Esophagus muscularis mucosa (tissue), 4 donors: Measurements from ENCODE around the gene GRWD1. TPM values are rescaled to one million over a fixed set of nuclear protein-coding genes. Genes with fewer than 3 reads are reported as not detected.

Experiments used
- DNase-seq: peaks from one replicate; pipeline ENCODE4 v3.0.0-alpha.2; 2017; ENCODE audit errors: extremely low spot score
- H3K27ac ChIP-seq, 4 donors: fragments of 200-600 bp; sonication (generic); replicated peaks in 1 of 4; 1 replicate in 3 of 4; 2 replicates in 1 of 4; pipeline ENCODE4 v1.5.1; 2016 to 2019; ENCODE audit warnings: mild to moderate bottlenecking in 1 of 4
- H3K27me3 ChIP-seq, 4 donors: fragments of 200-600 bp; sonication (generic); one replicate each; pipeline versions ENCODE4 v1.5.1 to v1.6.0; 2016 to 2019
- H3K36me3 ChIP-seq, 4 donors: fragments of 200-600 bp; sonication (generic); one replicate each; pipeline ENCODE4 v1.5.1; 2016 to 2019
- H3K4me1 ChIP-seq, 4 donors: fragments of 200-600 bp; sonication (generic); one replicate each; pipeline ENCODE4 v1.5.1; 2016 to 2019
- H3K4me3 ChIP-seq, 4 donors: fragments of 200-600 bp; sonication (generic); 1 replicate in 2 of 4; 2 replicates in 2 of 4; pipeline ENCODE4 v1.5.1; 2016 to 2019; ENCODE audit warnings: mild to moderate bottlenecking in 4 of 4, moderate library complexity in 1 of 4
- H3K9me3 ChIP-seq, 4 donors: fragments of 200-600 bp; sonication (generic); 1 replicate in 3 of 4; 2 replicates in 1 of 4; pipeline ENCODE4 v1.5.1; 2016 to 2019
- EP300 ChIP-seq: sonication (generic); formaldehyde crosslinking; IDR thresholded peaks from one replicate; pipeline ENCODE4 v1.6.1; 2017; ENCODE audit warnings: antibody characterized with exemption
- POLR2A ChIP-seq: fragments of 450-650 bp; IDR thresholded peaks from one replicate; pipeline ENCODE4 v1.6.1; 2017; ENCODE audit warnings: antibody characterized with exemption, moderate library complexity, mild to moderate bottlenecking, low read depth
- POLR2AphosphoS5 ChIP-seq, 2 donors: sonication (generic); formaldehyde crosslinking; IDR thresholded peaks; one replicate each; pipeline ENCODE4 v1.6.1; 2017; ENCODE audit warnings: antibody characterized with exemption in 2 of 2
- WGBS: methylation state at CpG from one replicate; pipeline ENCODE4 v1.1.5; 2018; 5-methylcytosine and 5-hydroxymethylcytosine counted together
- intact Hi-C: fragments of 100-400 bp; cut with DNase I; formaldehyde crosslinking; loops from one replicate; pipeline ENCODE4 v1.15.1; 2023
- total RNA-seq, 4 donors: library from RNA; depleted of rRNA; stranded (reverse); fragments of >200 nt; gene quantifications; one replicate each; pipeline versions ENCODE4 v1.1.0 to v1.2.1, GENCODE V29; 2016
- TF ChIP-seq, protein P1 (sequence below), 3 experiments: fragments of 200-600 bp in 2 of 3; fragments of 450-650 bp in 1 of 3; sonication (generic) in 2 of 3; IDR thresholded peaks; one replicate each; pipeline ENCODE4 v1.5.1; 2017 to 2019; ENCODE audit warnings: antibody characterized with exemption in 3 of 3, mild to moderate bottlenecking in 2 of 3, moderate library complexity in 1 of 3

Gene GRWD1
- total RNA-seq, 4 donors from 2014 or later: 19.5 to 42.9 (median 31.7) TPM

GRCh38 chr19:48424694-48425219 lies 21.0 kb upstream of the GRWD1 start:
- no peak for DNase-seq
- 31% methylated on average over 8 of the region's 8 CpGs for WGBS
- Histone ChIP-seq H3K4me3 (no peak overlapping the region), H3K9me3 (no peaks in the 10 kb centered on the region), H3K4me1 (no peaks in the 10 kb centered on the region), H3K36me3 (no peaks in the 10 kb centered on the region), H3K27me3 (no peaks in the 10 kb centered on the region), H3K27ac (no peak overlapping the region)
- TF ChIP-seq POLR2A (no peak), EP300 (no peak), POLR2AphosphoS5 (IDR thresholded peaks at IDR 0.05) (no peak)
- TF ChIP-seq, protein P1, sequence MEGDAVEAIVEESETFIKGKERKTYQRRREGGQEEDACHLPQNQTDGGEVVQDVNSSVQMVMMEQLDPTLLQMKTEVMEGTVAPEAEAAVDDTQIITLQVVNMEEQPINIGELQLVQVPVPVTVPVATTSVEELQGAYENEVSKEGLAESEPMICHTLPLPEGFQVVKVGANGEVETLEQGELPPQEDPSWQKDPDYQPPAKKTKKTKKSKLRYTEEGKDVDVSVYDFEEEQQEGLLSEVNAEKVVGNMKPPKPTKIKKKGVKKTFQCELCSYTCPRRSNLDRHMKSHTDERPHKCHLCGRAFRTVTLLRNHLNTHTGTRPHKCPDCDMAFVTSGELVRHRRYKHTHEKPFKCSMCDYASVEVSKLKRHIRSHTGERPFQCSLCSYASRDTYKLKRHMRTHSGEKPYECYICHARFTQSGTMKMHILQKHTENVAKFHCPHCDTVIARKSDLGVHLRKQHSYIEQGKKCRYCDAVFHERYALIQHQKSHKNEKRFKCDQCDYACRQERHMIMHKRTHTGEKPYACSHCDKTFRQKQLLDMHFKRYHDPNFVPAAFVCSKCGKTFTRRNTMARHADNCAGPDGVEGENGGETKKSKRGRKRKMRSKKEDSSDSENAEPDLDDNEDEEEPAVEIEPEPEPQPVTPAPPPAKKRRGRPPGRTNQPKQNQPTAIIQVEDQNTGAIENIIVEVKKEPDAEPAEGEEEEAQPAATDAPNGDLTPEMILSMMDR (IDR thresholded peaks at IDR 0.05): no peak
- intact Hi-C loops: no loop called here

DNA sequence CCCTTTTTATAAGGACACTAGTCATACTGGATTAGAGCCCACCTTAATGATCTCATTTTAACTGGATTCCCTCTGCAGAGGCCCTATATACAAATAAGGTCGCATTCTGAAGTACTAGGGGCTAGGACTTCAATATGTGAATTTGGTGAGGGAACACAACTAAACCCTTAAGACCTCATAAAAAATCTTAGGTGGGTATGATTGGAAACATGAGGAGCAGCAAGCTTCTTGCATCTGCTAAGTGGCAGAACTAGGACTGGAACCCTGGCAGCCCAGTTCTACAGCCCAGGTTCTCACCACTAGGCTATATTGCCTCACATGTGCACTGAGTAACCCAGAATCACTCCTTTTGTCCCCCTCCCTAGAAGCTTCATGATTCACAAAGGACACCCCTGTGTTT lies 17.1 kb upstream of the GRWD1 start:
- Histone ChIP-seq H3K4me3 (no peak overlapping the region), H3K4me1 (no peaks in the 10 kb centered on the region), H3K27me3 (no peaks in the 10 kb centered on the region), H3K27ac (no peak overlapping the region), H3K9me3 (no peaks in the 10 kb centered on the region), H3K36me3 (no peaks in the 10 kb centered on the region)
- WGBS: 100% methylated on average over 1 of the region's 1 CpG
- intact Hi-C loops: no loop called here
- no peak for DNase-seq
- TF ChIP-seq POLR2AphosphoS5 (IDR thresholded peaks at IDR 0.05) (no peak), POLR2A (no peak), EP300 (no peak)
- TF ChIP-seq, protein P1 (IDR thresholded peaks at IDR 0.05): no peak

DNA sequence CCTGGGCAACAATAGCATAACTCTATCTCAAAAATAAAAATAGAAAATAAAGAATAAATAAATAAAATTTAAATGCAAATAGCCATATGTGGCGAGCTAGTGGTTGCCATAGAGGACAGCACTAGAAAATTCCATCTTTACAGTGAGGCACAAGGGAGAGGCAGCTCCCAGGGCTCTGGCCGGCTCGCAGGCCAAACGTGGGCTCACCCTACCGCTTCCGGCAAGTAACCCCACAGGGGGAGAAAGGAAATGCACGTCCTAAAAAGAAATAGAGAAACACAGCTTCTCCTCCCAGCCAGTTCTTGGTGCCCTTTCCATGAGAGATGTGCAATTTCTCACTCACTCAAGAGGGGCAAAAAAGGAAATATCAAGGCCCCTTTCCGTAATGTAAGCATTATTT lies 12.4 kb upstream of the GRWD1 start:
- WGBS: 72% methylated on average over 8 of the region's 8 CpGs

DNA sequence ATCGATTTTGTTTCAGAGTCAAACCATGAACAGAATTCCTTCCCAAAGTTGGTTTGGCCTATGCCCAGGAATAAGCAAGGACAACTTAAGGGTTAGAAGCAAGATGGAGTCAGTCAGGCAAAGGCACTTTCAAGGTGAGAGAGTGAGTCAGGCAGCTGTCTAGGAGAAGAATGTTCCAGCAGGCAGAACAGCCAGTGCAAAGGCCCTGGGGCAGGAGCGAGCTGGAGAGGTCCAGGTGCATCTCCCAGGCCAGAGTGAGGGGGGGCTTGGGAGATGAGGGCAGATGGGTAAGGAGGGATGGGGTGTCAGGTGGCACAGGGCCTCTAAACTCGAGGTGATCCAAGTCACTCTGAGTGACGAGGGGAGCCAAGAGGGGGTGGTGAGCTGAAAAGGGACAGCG lies 9.2 kb upstream of the GRWD1 start:
- WGBS: 82% methylated on average over 5 of the region's 5 CpGs
- no peak for DNase-seq
- Histone ChIP-seq H3K4me1 (no peaks in the 10 kb centered on the region), H3K27ac (no peak overlapping the region), H3K4me3 (no peak overlapping the region), H3K36me3 (peaks cover 0 to under 1% (median 0%) of the 10 kb centered on the region in 4 donors), H3K27me3 (peaks cover 0 to 68% (median 7%) of the 10 kb centered on the region in 4 donors), H3K9me3 (no peaks in the 10 kb centered on the region)
- intact Hi-C loops: no loop called here
- TF ChIP-seq POLR2A (no peak), EP300 (no peak), POLR2AphosphoS5 (IDR thresholded peaks at IDR 0.05) (no peak)
- TF ChIP-seq, protein P1 (IDR thresholded peaks at IDR 0.05): no peak

More for the DNA sequence above, 12.4 kb upstream of the GRWD1 start:
- no peak for DNase-seq
- no peaks in the 10 kb centered on the region for H3K36me3 ChIP-seq
- peaks cover 0 to 38% (median 2%) of the 10 kb centered on the region in 4 donors for H3K27me3 ChIP-seq
- no peaks in the 10 kb centered on the region for H3K9me3 ChIP-seq
- TF ChIP-seq, protein P1 (IDR thresholded peaks at IDR 0.05): no peak
- no peak for TF ChIP-seq POLR2A
- no peak for TF ChIP-seq EP300
- no peak overlapping the region for H3K27ac ChIP-seq
- no peak overlapping the region for H3K4me3 ChIP-seq
- no peaks in the 10 kb centered on the region for H3K4me1 ChIP-seq
- intact Hi-C loops: no loop called here
